Measurements from ENCODE around the gene MAN1B1.

MAN1B1 gene

GRCh38 chr9:137086531-137087408 is at the start of gene MAN1B1:
Gene MAN1B1 (plus strand): TSS chr9:137086985. CDS start chr9:137087000, 15 bp downstream.
- DNase-seq (ENCODE audit: low spot score): peak; percentile 100

GRCh38 chr9:137037035-137037434 is 49.8 kb upstream of the MAN1B1 start:
- DNase-seq (ENCODE audit: low spot score): no peak

GRCh38 chr9:137037483-137037882 is 49.3 kb upstream of the MAN1B1 start:
- DNase-seq (ENCODE audit: low spot score): no peak

- no peak for DNase-seq (ENCODE audit: low spot score)
These were observed 47.9 kb upstream of the MAN1B1 start for GRCh38 chr9:137038916-137039315.

GRCh38 chr9:137039611-137040366 is 47.0 kb upstream of the MAN1B1 start:
- no peak for DNase-seq (ENCODE audit: low spot score)

- DNase-seq (ENCODE audit: low spot score): no peak
These were observed 46.2 kb upstream of the MAN1B1 start for GRCh38 chr9:137040568-137040967.

- DNase-seq (ENCODE audit: low spot score): no peak
These were observed 45.7 kb upstream of the MAN1B1 start for GRCh38 chr9:137041124-137041523.

GRCh38 chr9:137042751-137043727 is 43.7 kb upstream of the MAN1B1 start:
- DNase-seq (ENCODE audit: low spot score): no peak

GRCh38 chr9:137044037-137044436 is 42.7 kb upstream of the MAN1B1 start:
- no peak for DNase-seq (ENCODE audit: low spot score)

- DNase-seq (ENCODE audit: low spot score): peak; percentile 60
These were observed 42.1 kb upstream of the MAN1B1 start for GRCh38 chr9:137044502-137045177.

- peak; percentile 80 for DNase-seq (ENCODE audit: low spot score)
These were observed 41.3 kb upstream of the MAN1B1 start for GRCh38 chr9:137045294-137046087.

GRCh38 chr9:137046088-137046787 is 40.5 kb upstream of the MAN1B1 start, which contains the start of gene NPDC1:
Gene NPDC1 (minus strand): TSS chr9:137046177. CDS start chr9:137045989, 188 bp downstream.
- DNase-seq (ENCODE audit: low spot score): peak; percentile 92

GRCh38 chr9:137048655-137049543 is 37.9 kb upstream of the MAN1B1 start:
- DNase-seq (ENCODE audit: low spot score): no peak

GRCh38 chr9:137049544-137050449 is 37.0 kb upstream of the MAN1B1 start:
- peak; percentile 50 for DNase-seq (ENCODE audit: low spot score)

- no peak for DNase-seq (ENCODE audit: low spot score)
These were observed 36.2 kb upstream of the MAN1B1 start for GRCh38 chr9:137050570-137050969.

GRCh38 chr9:137051145-137051724 is 35.5 kb upstream of the MAN1B1 start:
- peak; percentile 89 for DNase-seq (ENCODE audit: low spot score)

GRCh38 chr9:137052293-137052692 is 34.5 kb upstream of the MAN1B1 start:
- DNase-seq (ENCODE audit: low spot score): no peak

All from RKO (cell line).